Astrocyte of the cerebellum (primary cell): ENCODE data around the gene MLIP.

Source experiments
- DNase-seq: peaks from one replicate; pipeline ENCODE4 v3.0.0-alpha.2; 2011; ENCODE audit warnings: low read depth
- H3K4me3 ChIP-seq: 2 replicates; pipeline ENCODE4 v1.5.1; 2011; ENCODE audit warnings: mild to moderate bottlenecking, low read depth, low read length, moderate library complexity
- in situ Hi-C: cut with HindIII; loops from 2 replicates; pipeline ENCODE4 v1.10.0; 2017; ENCODE audit warnings: low sequenced_read_pairs
- TF ChIP-seq, protein P1 (sequence below): IDR thresholded peaks from 2 replicates; pipeline ENCODE4 v1.5.1; 2012; ENCODE audit warnings: low read length, low read depth, moderate library complexity, mild to moderate bottlenecking; ENCODE audit errors: missing control alignments

Gene MLIP

DNA sequence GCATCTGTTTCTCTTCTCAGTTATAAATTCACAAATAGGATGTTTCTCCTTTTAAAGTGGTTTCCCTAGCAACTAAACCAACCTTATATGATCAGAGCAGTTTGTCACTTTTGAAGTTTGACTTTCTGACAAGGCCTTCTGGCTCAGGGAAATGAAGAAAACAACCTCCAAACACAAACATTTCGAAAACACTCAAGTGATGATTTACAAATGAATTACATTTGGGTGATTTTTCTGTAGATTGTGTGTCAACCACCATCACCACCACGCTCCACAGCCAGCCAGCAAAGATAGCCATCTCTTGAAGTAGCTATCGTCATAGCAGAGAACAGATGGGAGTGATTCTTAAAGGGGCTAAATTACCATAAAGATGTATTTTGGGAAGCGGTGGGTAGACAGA is 16.5 kb upstream of the MLIP start:
- TF ChIP-seq, protein P1, sequence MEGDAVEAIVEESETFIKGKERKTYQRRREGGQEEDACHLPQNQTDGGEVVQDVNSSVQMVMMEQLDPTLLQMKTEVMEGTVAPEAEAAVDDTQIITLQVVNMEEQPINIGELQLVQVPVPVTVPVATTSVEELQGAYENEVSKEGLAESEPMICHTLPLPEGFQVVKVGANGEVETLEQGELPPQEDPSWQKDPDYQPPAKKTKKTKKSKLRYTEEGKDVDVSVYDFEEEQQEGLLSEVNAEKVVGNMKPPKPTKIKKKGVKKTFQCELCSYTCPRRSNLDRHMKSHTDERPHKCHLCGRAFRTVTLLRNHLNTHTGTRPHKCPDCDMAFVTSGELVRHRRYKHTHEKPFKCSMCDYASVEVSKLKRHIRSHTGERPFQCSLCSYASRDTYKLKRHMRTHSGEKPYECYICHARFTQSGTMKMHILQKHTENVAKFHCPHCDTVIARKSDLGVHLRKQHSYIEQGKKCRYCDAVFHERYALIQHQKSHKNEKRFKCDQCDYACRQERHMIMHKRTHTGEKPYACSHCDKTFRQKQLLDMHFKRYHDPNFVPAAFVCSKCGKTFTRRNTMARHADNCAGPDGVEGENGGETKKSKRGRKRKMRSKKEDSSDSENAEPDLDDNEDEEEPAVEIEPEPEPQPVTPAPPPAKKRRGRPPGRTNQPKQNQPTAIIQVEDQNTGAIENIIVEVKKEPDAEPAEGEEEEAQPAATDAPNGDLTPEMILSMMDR, result no peak
- DNase-seq, result no peak
- in situ Hi-C loops, result no loop called here
- H3K4me3 ChIP-seq, result no peak overlapping the region

- H3K4me3 ChIP-seq, result no peak overlapping the region
- in situ Hi-C loops, result no loop called here
- TF ChIP-seq, protein P1, result no peak
- no peak for DNase-seq
Observed at GRCh38 chr6:54095723-54096122, 15.5 kb upstream of the MLIP start.

GRCh38 chr6:54096811-54097210 is 14.4 kb upstream of the MLIP start:
- in situ Hi-C loops, result no loop called here
- TF ChIP-seq, protein P1, result no peak

DNA sequence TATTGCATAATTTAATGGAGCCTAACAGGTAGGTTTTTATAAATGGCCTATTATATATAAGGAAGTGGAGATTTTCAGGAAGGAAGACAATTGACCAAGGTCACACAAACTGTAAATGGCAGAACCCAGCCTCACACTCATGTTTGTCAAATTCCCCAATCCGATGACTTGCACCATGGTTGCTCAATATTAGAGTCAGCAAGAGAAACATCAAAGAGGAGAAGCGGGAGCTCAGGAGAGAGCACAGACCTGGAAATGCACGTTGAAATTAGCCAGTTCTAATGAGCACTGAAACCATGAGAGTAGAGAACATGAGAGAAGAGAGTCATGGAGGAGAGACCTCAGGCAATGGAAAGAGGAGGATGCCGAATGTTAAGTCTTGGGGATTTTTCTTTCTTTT is 13.5 kb upstream of the MLIP start:
- in situ Hi-C loops, result no loop called here
- no peak overlapping the region for H3K4me3 ChIP-seq
- no peak for DNase-seq
- TF ChIP-seq, protein P1, result no peak

More at GRCh38 chr6:54096811-54097210, 14.4 kb upstream of the MLIP start:
- no peak for DNase-seq
- H3K4me3 ChIP-seq, result no peak overlapping the region

GRCh38 chr6:54098450-54099044 is 12.7 kb upstream of the MLIP start:
- TF ChIP-seq, protein P1, result no peak
- DNase-seq, result no peak
- in situ Hi-C loops, result no loop called here
- no peak overlapping the region for H3K4me3 ChIP-seq

DNA sequence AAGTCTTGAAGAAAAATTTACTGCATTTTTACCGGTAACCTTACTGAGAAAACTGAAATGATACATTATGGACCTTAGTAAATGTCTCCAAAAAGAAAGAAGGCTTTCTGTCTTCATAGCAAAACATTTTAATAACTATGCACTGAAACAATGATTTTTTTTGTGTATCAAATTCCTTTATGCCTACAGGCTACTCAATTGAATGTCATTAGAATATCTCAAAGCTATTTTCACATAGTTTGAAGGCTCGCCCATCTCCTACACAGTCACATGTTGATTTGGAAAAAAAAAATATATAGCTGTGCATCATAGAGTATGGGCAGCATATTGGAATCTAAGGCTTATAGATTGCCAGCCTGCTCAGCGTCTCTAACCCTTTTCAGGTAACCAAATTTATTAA is 12.0 kb upstream of the MLIP start:
- H3K4me3 ChIP-seq, result no peak overlapping the region
- TF ChIP-seq, protein P1, result no peak
- no peak for DNase-seq
- in situ Hi-C loops, result no loop called here
